Neuronal stem cell (in vitro differentiated cells): Measurements from ENCODE around the gene THADA.

Source experiments
- DNase-seq: peaks from one replicate; pipeline ENCODE4 v3.0.0-alpha.2; 2013; ENCODE audit warnings: low spot score
- H2AFZ ChIP-seq: one replicate; pipeline ENCODE4 v1.6.1; 2013; ENCODE audit warnings: mild to moderate bottlenecking, low read length, inconsistent platforms
- H2AK5ac ChIP-seq: 2 replicates; pipeline ENCODE4 v1.6.1; 2013; ENCODE audit warnings: low read depth, mild to moderate bottlenecking, inconsistent platforms, low read length, moderate library complexity, mixed read lengths
- H2BK120ac ChIP-seq: 2 replicates; pipeline ENCODE4 v1.6.1; 2013; ENCODE audit warnings: low read depth, mild to moderate bottlenecking, inconsistent platforms, low read length, moderate library complexity, mixed read lengths
- H2BK12ac ChIP-seq: one replicate; pipeline ENCODE4 v1.6.1; 2013; ENCODE audit warnings: low read length, inconsistent platforms
- H2BK15ac ChIP-seq: 2 replicates; pipeline ENCODE4 v1.6.1; 2013; ENCODE audit warnings: mild to moderate bottlenecking, low read length, inconsistent platforms, mixed read lengths
- H2BK5ac ChIP-seq: one replicate; pipeline ENCODE4 v1.6.1; 2013; ENCODE audit warnings: inconsistent platforms, mild to moderate bottlenecking, low read length, moderate library complexity
- H3K14ac ChIP-seq: one replicate; pipeline ENCODE4 v1.6.1; 2013; ENCODE audit warnings: low read length, inconsistent platforms
- H3K18ac ChIP-seq: 2 replicates; pipeline ENCODE4 v1.6.1; 2013; ENCODE audit warnings: low read length, inconsistent platforms
- H3K23ac ChIP-seq: 2 replicates; pipeline ENCODE4 v1.6.1; 2013; ENCODE audit warnings: low read depth, mild to moderate bottlenecking, mixed read lengths, low read length, inconsistent platforms; ENCODE audit not compliant: poor library complexity
- H3K27ac ChIP-seq: replicated peaks from 3 replicates; pipeline ENCODE4 v1.5.1; 2013; ENCODE audit warnings: low read length, inconsistent platforms
- H3K27me3 ChIP-seq, 3 experiments: 2 replicates each; pipeline ENCODE4 v1.6.1; 2013; ENCODE audit warnings: low read length in 3 of 3, mild to moderate bottlenecking in 2 of 3, inconsistent platforms in 1 of 3, low read depth in 1 of 3, mixed read lengths in 1 of 3, moderate library complexity in 1 of 3; ENCODE audit not compliant: control insufficient read depth in 3 of 3, insufficient read depth in 3 of 3
- H3K36me3 ChIP-seq, 2 donors: replicated peaks in 1 of 2; 2 replicates each; pipeline ENCODE4 v1.6.1; 2013; ENCODE audit warnings: low read length in 2 of 2; ENCODE audit not compliant: control insufficient read depth in 2 of 2, insufficient read depth in 2 of 2
- H3K4ac ChIP-seq: 2 replicates; pipeline ENCODE4 v1.6.1; 2013; ENCODE audit warnings: inconsistent platforms, mild to moderate bottlenecking, low read length, moderate library complexity
- H3K4me1 ChIP-seq, 2 donors: 1 replicate in 1 of 2; 2 replicates in 1 of 2; pipeline ENCODE4 v1.6.1; 2013; ENCODE audit warnings: low read length in 2 of 2, low read depth in 1 of 2; ENCODE audit not compliant: control insufficient read depth in 2 of 2, insufficient read depth in 1 of 2
- H3K4me2 ChIP-seq: one replicate; pipeline ENCODE4 v1.6.1; 2013; ENCODE audit warnings: mild to moderate bottlenecking, low read length, inconsistent platforms; ENCODE audit not compliant: insufficient read depth, poor library complexity, severe bottlenecking
- H3K4me3 ChIP-seq, 2 donors: 2 replicates each; pipeline ENCODE4 v1.5.1; 2013; ENCODE audit warnings: low read length in 2 of 2, mild to moderate bottlenecking in 2 of 2, inconsistent platforms in 1 of 2, moderate library complexity in 1 of 2
- H3K79me1 ChIP-seq: one replicate; pipeline ENCODE4 v1.6.1; 2013; ENCODE audit warnings: low read depth, mild to moderate bottlenecking, inconsistent platforms, low read length, moderate library complexity
- H3K9ac ChIP-seq: one replicate; pipeline ENCODE4 v1.6.1; 2013; ENCODE audit warnings: mild to moderate bottlenecking, low read depth, low read length, inconsistent platforms; ENCODE audit not compliant: poor library complexity
- H3K9me3 ChIP-seq, 2 donors: replicated peaks in 1 of 2; 2 replicates each; pipeline versions ENCODE3 to v1.6.1; 2013; ENCODE audit warnings: low read length in 2 of 2, mild to moderate bottlenecking in 2 of 2, inconsistent platforms in 1 of 2, low read depth in 1 of 2, mixed read lengths in 1 of 2, moderate library complexity in 1 of 2; ENCODE audit not compliant: control insufficient read depth in 2 of 2, insufficient read depth in 1 of 2
- H4K8ac ChIP-seq: one replicate; pipeline ENCODE4 v1.6.1; 2013; ENCODE audit warnings: low read depth, mild to moderate bottlenecking, inconsistent platforms, low read length, moderate library complexity
- H4K91ac ChIP-seq: one replicate; pipeline ENCODE4 v1.6.1; 2013; ENCODE audit warnings: low read length, low read depth, mild to moderate bottlenecking, inconsistent platforms; ENCODE audit not compliant: poor library complexity
- WGBS, 2 donors: extraction: QIAGEN DNeasy Blood & Tissue Kit; methylation state at CpG; one replicate each; pipeline ENCODE4 v1.1.7; 2013; ENCODE audit warnings: missing lambda C conversion rate in 2 of 2, mixed read lengths in 1 of 2; ENCODE audit not compliant: insufficient read length in 2 of 2, insufficient replicate concordance in 1 of 2; ENCODE audit errors: extremely low coverage in 2 of 2; 5-methylcytosine and 5-hydroxymethylcytosine counted together

THADA gene

DNA sequence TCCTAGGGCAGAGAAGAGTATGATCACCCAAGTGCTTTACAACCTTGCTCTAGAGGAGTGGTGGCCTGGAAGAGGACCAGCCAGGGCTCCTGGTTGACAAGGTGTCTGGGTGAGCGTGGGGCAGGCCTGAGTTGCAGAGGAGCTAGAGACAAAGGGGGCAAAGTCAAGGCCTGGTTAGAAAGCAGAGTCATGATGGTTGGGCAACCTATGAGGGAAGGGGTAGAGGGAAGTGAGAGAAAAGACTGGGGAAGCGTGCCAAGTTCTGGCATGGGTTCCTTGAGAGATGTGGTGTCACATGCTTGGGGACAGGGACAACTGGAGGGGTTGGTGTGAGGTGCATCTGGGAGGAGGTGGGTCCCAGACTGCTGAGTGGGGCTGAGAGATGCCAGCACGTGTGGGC is 382.9 kb downstream of the THADA start:
- Histone ChIP-seq H2BK15ac (no peak overlapping the region), H3K4me2 (no peak overlapping the region), H3K4ac (no peak overlapping the region), H3K18ac (no peak overlapping the region), H2BK5ac (no peak overlapping the region), H4K8ac (no peak overlapping the region), H3K4me1 (peaks cover 3 to 5% of the 10 kb centered on the region in 2 donors), H3K14ac (no peak overlapping the region), H4K91ac (no peak overlapping the region), H3K23ac (no peak overlapping the region), H3K79me1 (no peaks in the 10 kb centered on the region), H2BK12ac (no peak overlapping the region), H2AFZ (no peak overlapping the region), H3K27me3 (no peaks in the 10 kb centered on the region), H3K27ac (no peak overlapping the region), H2BK120ac (peak overlapping the region; percentile 21), H2AK5ac (peak overlapping the region; percentile 54), H3K4me3 (no peak overlapping the region), H3K9ac (no peak overlapping the region), H3K36me3 (no peaks in the 10 kb centered on the region), H3K9me3 (no peaks in the 10 kb centered on the region)
- DNase-seq, result no peak
- no CpG with 5 or more reads among the region's 3 CpGs for WGBS, 2 donors

DNA sequence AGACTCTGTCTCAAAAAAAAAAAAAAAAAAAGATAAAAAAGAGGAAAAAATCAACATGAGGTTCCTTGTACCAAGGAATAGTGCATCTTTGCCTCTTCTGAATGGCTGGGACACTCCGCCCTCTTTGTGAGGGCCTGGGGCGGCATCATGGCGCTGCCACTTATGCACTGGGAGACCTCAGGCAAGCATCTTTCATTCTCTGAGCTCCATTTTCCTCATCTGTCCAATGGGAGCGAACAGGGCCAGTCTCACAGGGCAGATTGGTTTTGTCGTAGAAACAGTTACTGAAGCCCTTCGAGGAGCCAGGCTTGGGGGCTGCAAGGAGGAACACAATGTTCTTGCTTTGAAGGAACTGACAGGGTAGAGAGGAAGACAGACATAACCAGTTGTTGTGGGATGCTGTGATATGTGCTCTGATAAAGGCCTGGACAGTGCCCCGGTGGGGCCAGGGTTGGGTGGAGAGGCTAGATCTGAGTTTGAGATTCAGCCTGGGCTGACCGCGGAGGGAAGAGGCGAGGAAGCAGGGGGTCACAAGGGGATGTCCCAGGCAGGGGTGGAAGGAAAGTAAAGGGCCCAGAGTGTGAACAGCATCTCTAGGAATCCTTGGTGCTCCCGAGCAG is 383.5 kb downstream of the THADA start:
- H3K9ac ChIP-seq, result no peak overlapping the region
- no CpG with 5 or more reads among the region's 11 CpGs for WGBS, 2 donors
- H3K18ac ChIP-seq, result no peak overlapping the region
- DNase-seq, result no peak
- H3K27ac ChIP-seq, result no peak overlapping the region
- no peaks in the 10 kb centered on the region for H3K9me3 ChIP-seq
- peak overlapping the region; percentile 54 for H2AK5ac ChIP-seq
- no peak overlapping the region for H2BK12ac ChIP-seq
- H3K4me1 ChIP-seq, result no peaks in the 10 kb centered on the region
- H3K79me1 ChIP-seq, result no peaks in the 10 kb centered on the region
- no peak overlapping the region for H3K14ac ChIP-seq
- H3K4me3 ChIP-seq, result no peak overlapping the region
- no peaks in the 10 kb centered on the region for H3K36me3 ChIP-seq
- H3K23ac ChIP-seq, result peak overlapping the region; percentile 43
- no peak overlapping the region for H2BK5ac ChIP-seq
- no peak overlapping the region for H3K4me2 ChIP-seq
- no peak overlapping the region for H4K91ac ChIP-seq
- no peaks in the 10 kb centered on the region for H3K27me3 ChIP-seq
- H4K8ac ChIP-seq, result no peak overlapping the region
- H3K4ac ChIP-seq, result peak overlapping the region; percentile 53
- H2BK15ac ChIP-seq, result peak overlapping the region; percentile 49
- peak overlapping the region; percentile 21 for H2BK120ac ChIP-seq
- H2AFZ ChIP-seq, result no peak overlapping the region

GRCh38 chr2:43210467-43211303 is 385.2 kb downstream of the THADA start:
- Histone ChIP-seq H3K9me3 (no peaks in the 10 kb centered on the region), H2BK120ac (no peak overlapping the region), H3K14ac (peak overlapping the region; percentile 92), H3K18ac (peak overlapping the region; percentile 93), H4K91ac (no peak overlapping the region), H2BK15ac (peak overlapping the region; percentile 99), H3K4me3 (no peak overlapping the region), H2BK5ac (peak overlapping the region; percentile 85), H3K27ac (no peak overlapping the region), H3K4ac (peak overlapping the region; percentile 86), H3K79me1 (no peaks in the 10 kb centered on the region), H3K36me3 (no peaks in the 10 kb centered on the region), H4K8ac (peak overlapping the region; percentile 76), H3K9ac (peak overlapping the region; percentile 50), H3K4me1 (no peaks in the 10 kb centered on the region), H3K27me3 (no peaks in the 10 kb centered on the region), H3K4me2 (no peak overlapping the region), H3K23ac (peak overlapping the region; percentile 86), H2BK12ac (peak overlapping the region; percentile 66), H2AFZ (peak overlapping the region; percentile 53), H2AK5ac (peak overlapping the region; percentile 93)
- DNase-seq, result no peak
- no CpG with 5 or more reads among the region's 23 CpGs for WGBS, 2 donors

GRCh38 chr2:43210125-43210466 is 385.7 kb downstream of the THADA start:
- Histone ChIP-seq H3K9ac (peak overlapping the region; percentile 50), H3K4ac (peak overlapping the region; percentile 86), H3K79me1 (no peaks in the 10 kb centered on the region), H3K18ac (peak overlapping the region; percentile 93), H3K27ac (no peak overlapping the region), H3K36me3 (no peaks in the 10 kb centered on the region), H3K4me2 (no peak overlapping the region), H2AFZ (peak overlapping the region; percentile 53), H2BK5ac (peak overlapping the region; percentile 85), H3K27me3 (no peaks in the 10 kb centered on the region), H2BK12ac (peak overlapping the region; percentile 24), H4K91ac (no peak overlapping the region), H3K9me3 (no peaks in the 10 kb centered on the region), H2AK5ac (peak overlapping the region; percentile 93), H3K4me3 (no peak overlapping the region), H2BK15ac (peak overlapping the region; percentile 99), H3K23ac (peak overlapping the region; percentile 86), H4K8ac (no peak overlapping the region), H3K14ac (peak overlapping the region; percentile 86), H3K4me1 (no peaks in the 10 kb centered on the region), H2BK120ac (no peak overlapping the region)
- WGBS, 2 donors, result no CpG with 5 or more reads among the region's 6 CpGs
- no peak for DNase-seq
